Measurements from ENCODE around the gene TBL1X.
A peak's percentile ranks its signal among the peaks of the same experiment; 100 is the strongest.

TBL1X gene

GRCh38 chrX:9593756-9594155 is 128.9 kb downstream of the TBL1X start:
- no peak for DNase-seq

GRCh38 chrX:9595174-9595573 is 130.3 kb downstream of the TBL1X start:
- DNase-seq: peak in 1 of 2 experiments; percentile 13

- no peak for DNase-seq
Observed at GRCh38 chrX:9596837-9597236, 132.0 kb downstream of the TBL1X start.

- no peak for DNase-seq
Observed at GRCh38 chrX:9597361-9598035, 132.6 kb downstream of the TBL1X start.

GRCh38 chrX:9598344-9598743 is 133.5 kb downstream of the TBL1X start:
- no peak for DNase-seq

GRCh38 chrX:9604111-9604907 is 139.5 kb downstream of the TBL1X start:
- no peak for DNase-seq

- no peak for DNase-seq
Observed at GRCh38 chrX:9604908-9605306, 140.0 kb downstream of the TBL1X start.

- no peak for DNase-seq
Observed at GRCh38 chrX:9605484-9605883, 140.6 kb downstream of the TBL1X start.

GRCh38 chrX:9606971-9607370 is 142.1 kb downstream of the TBL1X start:
- DNase-seq: no peak

GRCh38 chrX:9609499-9609898 is 144.6 kb downstream of the TBL1X start:
- DNase-seq: peak; percentile 3 to 45

GRCh38 chrX:9609987-9610386 is 145.1 kb downstream of the TBL1X start:
- no peak for DNase-seq

GRCh38 chrX:9610771-9611392 is 146.0 kb downstream of the TBL1X start:
- no peak for DNase-seq

- DNase-seq: peak; percentile 73 to 89
Observed at GRCh38 chrX:9611436-9612145, 146.7 kb downstream of the TBL1X start.

- peak in 1 of 2 experiments; percentile 80 for DNase-seq
Observed at GRCh38 chrX:9612146-9612505, 147.3 kb downstream of the TBL1X start.

GRCh38 chrX:9614016-9614415 is 149.2 kb downstream of the TBL1X start:
- no peak for DNase-seq

GRCh38 chrX:9619133-9619532 is 154.3 kb downstream of the TBL1X start:
- no peak for DNase-seq

GRCh38 chrX:9619581-9619980 is 154.7 kb downstream of the TBL1X start:
- no peak for DNase-seq

- no peak for DNase-seq
Observed at GRCh38 chrX:9622128-9622527, 157.3 kb downstream of the TBL1X start.

GRCh38 chrX:9626379-9626778 is 161.5 kb downstream of the TBL1X start:
- DNase-seq: no peak

GRCh38 chrX:9627922-9628321 is 163.1 kb downstream of the TBL1X start:
- no peak for DNase-seq

- no peak for DNase-seq
Observed at GRCh38 chrX:9628779-9629493, 164.1 kb downstream of the TBL1X start.

GRCh38 chrX:9634551-9634950 is 169.7 kb downstream of the TBL1X start:
- no peak for DNase-seq

- peak in 1 of 2 experiments; percentile 60 for DNase-seq
Observed at GRCh38 chrX:9635368-9635767, 170.5 kb downstream of the TBL1X start.
